Immature natural killer cell (primary cell): Measurements from ENCODE around the gene IL34. TPM values are rescaled to one million over a fixed set of nuclear protein-coding genes. Genes with fewer than 3 reads are reported as not detected.
"Not testable (repeated sequence)": the region's sequence is repeated elsewhere in the genome, so short reads cannot be mapped to it uniquely, and the experiment has no call there.

Experiments
- DNase-seq, 3 donors: peaks; one replicate each; pipeline ENCODE4 v3.0.0; 2022; ENCODE audit warnings: mixed read lengths in 1 of 3
- H3K27ac Mint-ChIP-seq, 6 donors: one replicate each; pipeline ENCODE4 v1.8.0; 2020; ENCODE audit warnings: mixed read lengths in 6 of 6, mild to moderate bottlenecking in 5 of 6, inconsistent platforms in 4 of 6, moderate library complexity in 3 of 6
- H3K27me3 Mint-ChIP-seq, 3 donors: one replicate each; pipeline ENCODE4 v1.8.0; 2020 to 2021; ENCODE audit warnings: low read depth in 3 of 3, mild to moderate bottlenecking in 3 of 3, mixed read lengths in 3 of 3, moderate library complexity in 3 of 3, inconsistent platforms in 1 of 3
- H3K36me3 Mint-ChIP-seq, 3 donors: one replicate each; pipeline ENCODE4 v1.8.0; 2020; ENCODE audit warnings: mixed read lengths in 3 of 3, inconsistent platforms in 2 of 3, mild to moderate bottlenecking in 2 of 3
- H3K4me1 Mint-ChIP-seq, 2 donors: one replicate each; pipeline ENCODE4 v1.8.0; 2020; ENCODE audit warnings: inconsistent platforms in 2 of 2, mild to moderate bottlenecking in 2 of 2, mixed read lengths in 2 of 2, moderate library complexity in 1 of 2
- H3K4me3 Mint-ChIP-seq, 5 donors: one replicate each; pipeline ENCODE4 v1.8.0; 2020; ENCODE audit warnings: mild to moderate bottlenecking in 5 of 5, mixed read lengths in 5 of 5, inconsistent platforms in 3 of 5, moderate library complexity in 3 of 5
- H3K9me3 Mint-ChIP-seq, 6 donors: one replicate each; pipeline ENCODE4 v1.8.0; 2020; ENCODE audit warnings: mild to moderate bottlenecking in 6 of 6, mixed read lengths in 6 of 6, inconsistent platforms in 4 of 6, moderate library complexity in 3 of 6
- polyA plus RNA-seq, 3 donors: library from polyadenylated mRNA; unstranded; fragments of 300-500 nt; fragmentation: Illumina TruSeq; gene quantifications; one replicate each; pipeline ENCODE4 v1.2.3, GENCODE V29; 2021

Gene IL34
- polyA plus RNA-seq, 3 donors from 2014 or later = not detected

DNA sequence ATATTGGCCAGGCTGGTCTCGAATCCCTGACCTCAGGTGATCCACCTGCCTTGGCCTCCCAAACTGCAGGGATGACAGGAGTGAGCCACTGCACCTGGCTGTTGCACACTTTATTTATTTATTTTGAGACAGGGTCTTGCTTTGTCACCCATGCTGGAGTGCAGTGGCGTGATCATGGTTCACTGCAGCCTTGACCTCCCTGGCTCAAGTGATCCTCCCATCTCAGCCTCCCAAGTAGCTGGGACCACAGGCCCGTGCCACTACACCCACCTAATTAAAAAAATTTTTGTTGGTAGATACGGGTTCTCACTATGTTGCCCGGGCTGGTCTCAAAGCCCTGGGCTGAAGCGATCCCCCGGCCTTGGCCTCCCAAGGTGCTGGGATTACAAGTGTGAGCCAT is 3.1 kb upstream of the IL34 start:
- not testable (repeated sequence) for H3K36me3 Mint-ChIP-seq, H3K27ac Mint-ChIP-seq, H3K9me3 Mint-ChIP-seq, H3K4me1 Mint-ChIP-seq, H3K4me3 Mint-ChIP-seq, DNase-seq
- peaks cover 4 to 13% (median 5%) of the 10 kb centered on the region in 3 donors for H3K27me3 Mint-ChIP-seq

- Mint-ChIP-seq H3K4me3 (no peak overlapping the region), H3K36me3 (no peaks in the 10 kb centered on the region), H3K27ac (no peak overlapping the region), H3K9me3 (no peaks in the 10 kb centered on the region), H3K27me3 (peaks cover 4 to 8% (median 5%) of the 10 kb centered on the region in 3 donors), H3K4me1 (no peaks in the 10 kb centered on the region)
- DNase-seq = no peak
Observed at GRCh38 chr16:70644763-70645597, 1.4 kb upstream of the IL34 start.

DNA sequence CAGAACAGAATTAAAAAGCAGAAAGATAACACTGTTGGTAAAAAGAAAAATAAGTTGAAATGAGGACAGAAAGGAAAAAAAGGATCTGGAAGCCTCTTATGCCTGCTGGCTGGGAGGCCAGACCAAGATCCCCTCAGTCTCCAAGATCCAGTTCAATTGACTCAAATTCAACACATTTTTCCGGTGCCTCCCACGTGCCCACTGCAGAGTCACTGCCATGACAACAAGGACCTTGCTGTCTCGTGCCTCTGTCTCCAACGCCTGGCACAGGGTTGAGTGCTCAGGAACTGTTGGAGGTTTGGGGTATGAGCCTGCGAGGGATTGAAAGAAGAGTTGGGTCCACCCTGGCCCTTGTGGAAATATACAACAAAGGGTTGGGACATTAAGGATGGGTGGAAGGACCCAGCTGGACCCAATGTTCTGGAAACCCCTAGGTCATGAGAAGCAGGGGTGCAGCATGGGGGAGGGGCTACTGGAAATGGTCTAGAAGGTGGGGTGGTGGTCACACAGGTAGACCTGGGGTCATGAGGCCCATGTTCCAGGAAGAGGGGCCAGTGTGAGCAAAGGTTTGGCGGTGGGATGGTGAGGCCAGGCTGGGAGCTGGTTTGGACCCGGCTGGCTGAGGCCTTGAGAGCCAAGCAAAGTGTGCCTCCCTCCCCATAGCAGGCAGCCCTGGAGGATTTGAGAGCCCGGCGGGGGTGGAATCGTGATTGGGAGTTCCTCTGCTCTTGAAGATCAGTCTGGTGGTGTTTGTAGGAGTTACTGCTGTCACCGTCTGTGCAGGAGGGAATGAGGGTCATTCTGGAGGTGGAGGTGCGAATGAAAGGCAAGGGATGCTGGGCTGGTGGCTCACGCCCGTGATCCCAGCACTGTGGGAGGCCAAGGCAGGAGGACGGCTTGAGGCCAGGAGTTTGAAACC is 1.3 kb downstream of the IL34 start:
- DNase-seq = no peak
- H3K4me3 Mint-ChIP-seq = no peak overlapping the region
- H3K9me3 Mint-ChIP-seq = no peaks in the 10 kb centered on the region
- no peaks in the 10 kb centered on the region for H3K4me1 Mint-ChIP-seq
- H3K27me3 Mint-ChIP-seq = peaks cover 2 to 4% (median 3%) of the 10 kb centered on the region in 3 donors
- H3K27ac Mint-ChIP-seq = no peak overlapping the region
- no peaks in the 10 kb centered on the region for H3K36me3 Mint-ChIP-seq

DNA sequence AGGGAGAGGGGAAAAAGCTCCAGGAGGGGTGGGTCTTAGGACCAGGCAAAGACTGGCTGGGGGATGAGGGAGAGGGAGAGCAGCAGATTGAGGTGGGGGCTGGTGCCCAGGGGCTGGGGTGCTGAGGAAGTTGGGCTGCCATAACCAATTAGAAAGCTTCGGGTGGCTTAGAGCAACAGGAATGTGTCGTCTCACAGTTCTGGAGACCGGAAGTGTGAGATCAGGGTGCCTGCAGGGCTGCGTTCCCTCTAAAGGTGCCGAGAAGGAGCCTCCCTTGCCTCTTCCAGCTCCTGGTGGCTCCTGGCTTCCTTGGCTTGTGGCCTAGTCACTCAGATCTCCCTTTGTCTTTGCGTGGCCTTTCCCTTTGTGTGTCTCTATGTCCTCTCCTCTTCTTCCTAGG is 2.2 kb downstream of the IL34 start:
- H3K4me3 Mint-ChIP-seq = no peak overlapping the region
- H3K36me3 Mint-ChIP-seq = no peaks in the 10 kb centered on the region
- H3K4me1 Mint-ChIP-seq = peaks cover 0 to 2% of the 10 kb centered on the region in 2 donors
- peaks cover 3% of the 10 kb centered on the region in 3 donors for H3K27me3 Mint-ChIP-seq
- no peaks in the 10 kb centered on the region for H3K9me3 Mint-ChIP-seq
- no peak for DNase-seq
- no peak overlapping the region for H3K27ac Mint-ChIP-seq

- Mint-ChIP-seq H3K27me3 (peaks cover 2 to 3% (median 3%) of the 10 kb centered on the region in 3 donors), H3K27ac (no peak overlapping the region), H3K4me3 (no peak overlapping the region), H3K9me3 (no peaks in the 10 kb centered on the region), H3K4me1 (peaks cover 4 to 7% of the 10 kb centered on the region in 2 donors), H3K36me3 (no peaks in the 10 kb centered on the region)
- no peak for DNase-seq
Observed at GRCh38 chr16:70649300-70649699, 2.9 kb downstream of the IL34 start.

- no peak for DNase-seq
- Mint-ChIP-seq H3K9me3 (no peaks in the 10 kb centered on the region), H3K4me3 (no peak overlapping the region), H3K4me1 (peaks cover 4 to 7% of the 10 kb centered on the region in 2 donors), H3K27ac (no peak overlapping the region), H3K27me3 (peaks cover 1 to 2% (median 2%) of the 10 kb centered on the region in 3 donors), H3K36me3 (no peaks in the 10 kb centered on the region)
Observed at GRCh38 chr16:70650216-70650615, 3.9 kb downstream of the IL34 start.

DNA sequence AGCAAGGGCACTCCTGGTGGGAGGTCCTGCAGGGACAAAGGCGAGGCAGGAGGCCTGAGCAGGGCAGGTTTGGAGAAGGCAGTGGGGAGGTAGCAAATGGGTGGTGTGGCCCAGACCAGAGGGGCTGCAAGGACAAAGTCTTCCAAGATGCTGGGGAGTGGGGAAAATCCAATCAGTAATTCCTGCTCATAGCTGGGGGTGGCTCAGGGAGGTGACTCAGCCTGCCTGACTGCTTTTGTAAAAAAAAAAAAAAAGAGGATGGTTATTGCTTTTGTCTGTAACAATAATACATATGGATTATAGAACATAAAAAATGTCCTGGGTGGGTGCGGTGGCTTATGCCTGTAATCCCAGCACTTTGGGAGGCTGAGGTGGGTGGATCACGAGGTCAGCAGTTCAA is 5.2 kb downstream of the IL34 start:
- Mint-ChIP-seq H3K27ac (peak overlapping the region in 1 of 6 donors; percentile 1), H3K4me1 (peaks cover 4 to 7% of the 10 kb centered on the region in 2 donors)
- no peak for DNase-seq

GRCh38 chr16:70652322-70652721 is 6.0 kb downstream of the IL34 start:
- DNase-seq = no peak
- H3K4me3 Mint-ChIP-seq = no peak overlapping the region
- peaks cover 0 to 2% (median 1%) of the 10 kb centered on the region in 3 donors for H3K27me3 Mint-ChIP-seq
- H3K36me3 Mint-ChIP-seq = no peaks in the 10 kb centered on the region
- no peaks in the 10 kb centered on the region for H3K9me3 Mint-ChIP-seq
- no peak overlapping the region for H3K27ac Mint-ChIP-seq
- peaks cover 4 to 7% of the 10 kb centered on the region in 2 donors for H3K4me1 Mint-ChIP-seq

More for the DNA sequence above, 5.2 kb downstream of the IL34 start:
- Mint-ChIP-seq H3K9me3 (no peaks in the 10 kb centered on the region), H3K4me3 (no peak overlapping the region), H3K36me3 (no peaks in the 10 kb centered on the region), H3K27me3 (peaks cover 0 to 2% (median 1%) of the 10 kb centered on the region in 3 donors)

DNA sequence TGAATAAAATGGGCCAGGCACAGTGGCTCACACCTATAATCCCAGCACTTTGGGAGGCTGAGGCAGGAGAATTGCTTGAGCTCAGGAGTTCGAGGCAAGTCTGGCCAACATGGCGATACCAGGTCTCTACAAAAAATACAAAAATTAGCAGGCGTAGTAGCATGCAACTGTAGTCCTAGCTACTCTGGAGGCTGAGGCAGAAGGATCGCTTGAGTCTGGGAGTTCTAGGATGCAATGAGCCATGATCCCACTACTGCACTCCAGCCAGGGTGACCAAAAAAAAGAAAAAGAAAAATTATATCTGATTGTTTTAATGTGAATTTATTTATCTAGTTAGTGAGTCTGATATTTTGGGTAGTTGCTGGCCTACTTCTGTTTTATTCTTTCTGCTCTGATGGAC is 7.0 kb downstream of the IL34 start:
- Mint-ChIP-seq H3K4me1 (peaks cover 4 to 7% of the 10 kb centered on the region in 2 donors), H3K27ac (peak overlapping the region in 2 of 6 donors; percentile 4 to 80), H3K36me3 (no peaks in the 10 kb centered on the region), H3K4me3 (no peak overlapping the region), H3K9me3 (no peaks in the 10 kb centered on the region), H3K27me3 (peaks cover 0 to 2% (median 0%) of the 10 kb centered on the region in 3 donors)
- DNase-seq = no peak

DNA sequence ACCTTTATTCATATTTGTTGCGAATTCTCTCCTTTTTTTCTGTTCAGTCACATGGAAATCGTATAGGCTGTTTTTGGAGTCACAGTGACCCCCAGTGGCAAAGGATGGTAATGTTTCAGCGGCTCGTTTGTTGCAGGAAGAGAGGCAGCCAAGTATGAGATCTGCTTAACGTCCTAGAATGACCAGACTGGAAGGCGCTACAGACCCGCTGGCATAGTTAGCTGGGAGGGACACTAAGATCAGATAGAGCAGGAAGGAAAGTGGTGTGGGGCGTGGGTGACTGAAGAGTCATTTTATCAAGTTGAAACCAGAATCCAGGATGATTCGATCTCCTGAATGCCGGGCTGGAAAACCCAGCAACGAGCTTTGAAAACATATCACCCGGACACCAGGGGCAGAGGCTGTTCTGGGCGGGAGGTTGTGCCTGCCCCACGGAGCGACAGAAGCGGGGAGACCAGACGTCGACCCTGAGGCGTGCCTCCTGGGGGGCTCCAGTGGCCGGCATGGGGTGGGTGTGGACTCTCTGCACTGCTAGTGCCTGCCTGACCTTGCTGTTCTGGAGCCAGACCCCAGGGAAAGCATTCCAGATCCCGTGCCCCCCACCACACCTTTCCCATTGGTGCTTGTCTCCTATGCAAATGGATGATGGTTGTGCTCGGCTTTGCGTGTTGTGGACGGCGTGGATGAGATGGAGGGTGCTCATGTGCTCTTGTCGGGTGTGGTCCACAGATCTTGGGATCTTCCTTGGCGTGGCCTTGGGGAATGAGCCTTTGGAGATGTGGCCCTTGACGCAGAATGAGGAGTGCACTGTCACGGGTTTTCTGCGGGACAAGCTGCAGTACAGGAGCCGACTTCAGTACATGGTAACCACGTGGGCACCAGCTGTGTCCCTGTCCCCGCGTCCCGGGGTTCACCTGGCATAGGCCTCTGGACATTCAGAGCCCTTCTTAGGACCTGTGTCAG is 7.7 kb downstream of the IL34 start:
- H3K36me3 Mint-ChIP-seq = no peaks in the 10 kb centered on the region
- peak; percentile 60 to 74 (median 63) for DNase-seq
- peaks cover 4 to 7% of the 10 kb centered on the region in 2 donors for H3K4me1 Mint-ChIP-seq
- peak overlapping the region in 2 of 6 donors; percentile 4 to 80 for H3K27ac Mint-ChIP-seq
- H3K9me3 Mint-ChIP-seq = no peaks in the 10 kb centered on the region
- peak overlapping the region in 4 of 5 donors; percentile 21 to 71 (median 62) for H3K4me3 Mint-ChIP-seq
- peaks cover 0 to 2% (median 0%) of the 10 kb centered on the region in 3 donors for H3K27me3 Mint-ChIP-seq

GRCh38 chr16:70656065-70656711 is 9.8 kb downstream of the IL34 start:
- no peak for DNase-seq
- no peak overlapping the region for H3K27ac Mint-ChIP-seq
- H3K4me1 Mint-ChIP-seq = peaks cover 4 to 7% of the 10 kb centered on the region in 2 donors
- H3K27me3 Mint-ChIP-seq = peaks cover 0 to 2% (median 1%) of the 10 kb centered on the region in 3 donors
- H3K4me3 Mint-ChIP-seq = no peak overlapping the region
- no peaks in the 10 kb centered on the region for H3K36me3 Mint-ChIP-seq
- H3K9me3 Mint-ChIP-seq = no peaks in the 10 kb centered on the region

DNA sequence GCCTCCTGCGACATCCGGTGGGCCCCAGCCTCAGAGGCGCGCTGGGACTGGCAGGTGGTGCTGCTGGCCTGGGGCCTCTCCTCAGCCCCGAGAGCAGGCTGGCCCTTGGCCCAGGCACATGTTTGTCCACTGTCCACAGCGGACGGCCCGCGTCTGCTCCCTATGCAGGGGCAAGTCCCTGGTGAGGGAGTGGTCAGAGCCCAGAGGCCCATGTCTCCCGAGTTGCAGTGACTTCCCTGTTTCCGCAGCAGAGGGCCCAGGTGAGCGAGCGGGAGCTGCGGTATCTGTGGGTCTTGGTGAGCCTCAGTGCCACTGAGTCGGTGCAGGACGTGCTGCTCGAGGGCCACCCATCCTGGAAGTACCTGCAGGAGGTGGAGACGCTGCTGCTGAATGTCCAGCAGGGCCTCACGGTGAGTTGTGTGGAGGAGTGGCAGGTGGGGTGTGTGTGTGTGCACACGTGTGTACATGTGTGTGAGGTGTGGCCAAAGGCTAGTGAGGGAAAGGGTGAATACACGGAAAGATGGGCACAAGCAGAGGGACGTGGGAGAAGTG is 10.4 kb downstream of the IL34 start:
- no peak overlapping the region for H3K4me3 Mint-ChIP-seq
- H3K27ac Mint-ChIP-seq = no peak overlapping the region
- peaks cover 4 to 7% of the 10 kb centered on the region in 2 donors for H3K4me1 Mint-ChIP-seq
- DNase-seq = no peak
- no peaks in the 10 kb centered on the region for H3K9me3 Mint-ChIP-seq
- no peaks in the 10 kb centered on the region for H3K36me3 Mint-ChIP-seq
- H3K27me3 Mint-ChIP-seq = peaks cover 0 to 2% (median 1%) of the 10 kb centered on the region in 3 donors
